ENCODE data around the gene IRF2BPL.

Gene IRF2BPL

GRCh38 chr14:77045238-77046162 is 17.0 kb upstream of the IRF2BPL start:
- H3K27me3 ChIP-seq (ENCODE audit: control insufficient read depth, insufficient read depth, low read length): no peaks in the 10 kb centered on the region
- peak overlapping the region; percentile 42 for H3K27ac ChIP-seq (ENCODE audit: low read depth, low read length)
- H3K4me1 ChIP-seq (ENCODE audit: control insufficient read depth, insufficient read depth, low read length): peaks cover 51% of the 10 kb centered on the region
- no peak overlapping the region for H3K4me3 ChIP-seq (ENCODE audit: low read length)
- H3K9ac ChIP-seq (ENCODE audit: low read length): no peak overlapping the region
- H3K36me3 ChIP-seq (ENCODE audit: control insufficient read depth, insufficient read depth, low read length): no peaks in the 10 kb centered on the region

- H3K4me3 ChIP-seq (ENCODE audit: low read length): no peak overlapping the region
- no peaks in the 10 kb centered on the region for H3K27me3 ChIP-seq (ENCODE audit: control insufficient read depth, insufficient read depth, low read length)
- H3K9ac ChIP-seq (ENCODE audit: low read length): no peak overlapping the region
- peaks cover 55% of the 10 kb centered on the region for H3K4me1 ChIP-seq (ENCODE audit: control insufficient read depth, insufficient read depth, low read length)
- H3K36me3 ChIP-seq (ENCODE audit: control insufficient read depth, insufficient read depth, low read length): no peaks in the 10 kb centered on the region
- H3K27ac ChIP-seq (ENCODE audit: low read depth, low read length): peak overlapping the region; percentile 84
These were observed 16.3 kb upstream of the IRF2BPL start for GRCh38 chr14:77044783-77045237.

- Histone ChIP-seq H3K36me3 (ENCODE audit: control insufficient read depth, insufficient read depth, low read length) (no peaks in the 10 kb centered on the region), H3K27ac (ENCODE audit: low read depth, low read length) (peak overlapping the region; percentile 84), H3K27me3 (ENCODE audit: control insufficient read depth, insufficient read depth, low read length) (no peaks in the 10 kb centered on the region), H3K4me3 (ENCODE audit: low read length) (no peak overlapping the region), H3K9ac (ENCODE audit: low read length) (no peak overlapping the region), H3K4me1 (ENCODE audit: control insufficient read depth, insufficient read depth, low read length) (peaks cover 63% of the 10 kb centered on the region)
These were observed 15.5 kb upstream of the IRF2BPL start for GRCh38 chr14:77043984-77044485.

DNA sequence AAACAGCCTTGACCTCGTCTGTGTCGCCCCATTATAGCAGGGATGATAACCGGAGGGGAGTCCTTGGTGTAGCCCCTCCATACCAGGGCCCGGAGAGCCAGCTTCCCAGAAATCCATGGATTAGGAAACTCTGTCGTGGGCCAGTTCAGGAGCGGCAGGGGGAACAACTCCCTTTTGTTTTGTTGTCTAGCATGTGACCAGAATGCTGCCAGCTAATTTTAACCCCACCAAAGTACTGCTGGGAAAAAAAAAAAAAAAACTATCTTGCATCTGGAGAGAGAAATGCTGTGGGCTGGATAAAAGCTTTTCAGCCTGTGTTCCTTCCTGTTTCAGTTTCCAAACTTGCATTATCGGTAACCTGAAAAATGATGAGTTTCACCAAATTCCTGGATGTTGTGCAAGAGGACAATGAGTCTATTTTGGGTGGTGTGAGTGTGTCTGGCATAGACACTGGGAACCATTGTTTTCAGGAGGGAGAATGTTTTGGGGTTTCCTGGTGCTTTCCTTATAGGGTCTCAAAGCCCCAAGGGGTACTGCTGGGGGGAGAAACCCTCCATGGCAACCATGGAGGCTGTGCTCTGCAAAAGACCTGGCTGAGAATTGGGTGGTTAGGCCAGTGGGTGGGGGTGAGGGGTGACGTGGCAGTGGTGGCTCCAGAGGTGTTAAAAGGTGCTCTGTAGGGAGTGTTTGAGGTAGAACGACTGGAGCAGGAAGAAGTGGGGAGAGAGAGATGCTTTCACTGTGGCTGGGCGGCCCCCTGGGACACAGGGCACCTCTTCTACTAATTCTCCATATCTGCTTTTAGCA is 14.9 kb upstream of the IRF2BPL start:
- peaks cover 69% of the 10 kb centered on the region for H3K4me1 ChIP-seq (ENCODE audit: control insufficient read depth, insufficient read depth, low read length)
- H3K36me3 ChIP-seq (ENCODE audit: control insufficient read depth, insufficient read depth, low read length): no peaks in the 10 kb centered on the region
- H3K9ac ChIP-seq (ENCODE audit: low read length): no peak overlapping the region
- peak overlapping the region; percentile 84 for H3K27ac ChIP-seq (ENCODE audit: low read depth, low read length)
- H3K4me3 ChIP-seq (ENCODE audit: low read length): no peak overlapping the region
- H3K27me3 ChIP-seq (ENCODE audit: control insufficient read depth, insufficient read depth, low read length): no peaks in the 10 kb centered on the region

GRCh38 chr14:77041881-77042545 is 13.5 kb upstream of the IRF2BPL start:
- Histone ChIP-seq H3K36me3 (ENCODE audit: control insufficient read depth, insufficient read depth, low read length) (no peaks in the 10 kb centered on the region), H3K27me3 (ENCODE audit: control insufficient read depth, insufficient read depth, low read length) (no peaks in the 10 kb centered on the region), H3K27ac (ENCODE audit: low read depth, low read length) (peak overlapping the region; percentile 84), H3K9ac (ENCODE audit: low read length) (no peak overlapping the region), H3K4me3 (ENCODE audit: low read length) (no peak overlapping the region), H3K4me1 (ENCODE audit: control insufficient read depth, insufficient read depth, low read length) (peaks cover 74% of the 10 kb centered on the region)

GRCh38 chr14:77040741-77041653 is 12.5 kb upstream of the IRF2BPL start:
- peak overlapping the region; percentile 84 for H3K27ac ChIP-seq (ENCODE audit: low read depth, low read length)
- H3K4me1 ChIP-seq (ENCODE audit: control insufficient read depth, insufficient read depth, low read length): peaks cover 73% of the 10 kb centered on the region
- H3K4me3 ChIP-seq (ENCODE audit: low read length): peak overlapping the region; percentile 56
- H3K27me3 ChIP-seq (ENCODE audit: control insufficient read depth, insufficient read depth, low read length): no peaks in the 10 kb centered on the region
- H3K36me3 ChIP-seq (ENCODE audit: control insufficient read depth, insufficient read depth, low read length): no peaks in the 10 kb centered on the region
- peak overlapping the region; percentile 3 for H3K9ac ChIP-seq (ENCODE audit: low read length)

DNA sequence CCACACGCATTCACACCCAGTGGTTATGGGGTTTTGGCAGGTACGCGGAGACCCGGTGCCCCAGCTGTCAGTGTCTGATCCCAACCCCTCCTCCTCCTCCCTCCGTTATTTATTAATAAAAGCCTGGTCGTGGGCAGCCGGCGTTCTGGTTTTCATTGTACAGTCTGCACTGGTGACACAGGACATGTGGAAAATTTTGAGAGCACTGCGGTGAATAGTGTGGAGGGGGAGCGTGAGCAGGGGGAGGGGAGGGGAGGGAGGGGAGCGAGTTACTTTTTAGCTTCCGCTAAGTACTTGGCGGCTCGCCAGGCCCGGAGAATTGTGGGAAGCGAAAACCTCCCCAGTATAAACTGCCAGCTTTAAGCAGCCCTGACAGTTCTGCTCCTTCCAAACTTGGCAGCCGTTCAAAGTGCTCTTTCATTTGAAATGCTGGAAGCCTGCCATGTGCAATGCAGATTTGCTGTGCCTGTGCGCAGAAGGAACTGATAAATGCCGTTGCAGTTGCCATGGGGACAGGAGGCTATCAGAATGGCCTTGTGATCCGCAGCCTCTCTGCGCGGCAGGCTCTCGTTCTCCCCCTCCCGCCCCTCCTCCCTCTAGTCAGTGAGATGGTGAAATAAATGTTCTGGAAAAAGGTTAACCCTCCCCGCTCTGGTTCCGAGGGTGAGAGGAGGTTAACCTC is 11.7 kb upstream of the IRF2BPL start:
- peaks cover 66% of the 10 kb centered on the region for H3K4me1 ChIP-seq (ENCODE audit: control insufficient read depth, insufficient read depth, low read length)
- H3K27ac ChIP-seq (ENCODE audit: low read depth, low read length): peak overlapping the region; percentile 84
- peak overlapping the region; percentile 56 for H3K4me3 ChIP-seq (ENCODE audit: low read length)
- peak overlapping the region; percentile 13 for H3K9ac ChIP-seq (ENCODE audit: low read length)
- no peaks in the 10 kb centered on the region for H3K36me3 ChIP-seq (ENCODE audit: control insufficient read depth, insufficient read depth, low read length)
- H3K27me3 ChIP-seq (ENCODE audit: control insufficient read depth, insufficient read depth, low read length): no peaks in the 10 kb centered on the region

DNA sequence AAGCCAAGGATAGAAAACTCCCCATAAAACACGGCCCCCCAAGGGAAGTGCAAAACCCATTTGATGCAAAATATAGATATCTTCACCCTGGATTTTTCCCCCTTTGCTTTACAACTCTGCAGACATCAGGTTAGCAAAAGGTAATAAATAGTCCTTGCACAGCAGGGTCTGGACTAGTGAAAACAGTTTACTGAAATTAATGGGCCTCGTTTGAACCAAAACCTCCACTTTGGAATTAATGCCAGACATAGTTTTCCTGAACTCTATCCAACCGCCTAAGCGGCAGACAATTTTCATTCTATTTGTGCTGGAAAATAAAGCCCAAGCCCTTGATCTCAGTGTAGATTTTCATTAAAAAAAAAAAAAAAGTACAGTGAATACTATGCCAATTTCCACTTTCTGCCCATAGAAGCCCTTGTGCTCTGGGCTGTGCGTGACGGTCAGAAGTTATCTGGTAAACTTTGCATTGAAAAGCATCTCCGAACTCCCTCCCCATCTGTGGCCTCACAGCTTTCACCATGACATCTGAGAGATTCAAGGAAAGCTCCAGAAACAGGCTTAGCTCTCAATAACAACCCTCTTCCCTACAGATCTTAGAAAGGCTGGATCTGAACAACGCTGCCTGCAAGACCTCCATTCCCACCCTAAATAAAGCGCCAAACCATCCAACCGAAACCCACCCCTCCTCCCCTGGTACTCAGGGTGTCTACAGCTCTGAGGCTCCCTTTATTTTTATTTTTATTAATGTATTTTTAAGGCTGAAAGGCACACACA is 11.0 kb upstream of the IRF2BPL start:
- H3K27ac ChIP-seq (ENCODE audit: low read depth, low read length): peak overlapping the region; percentile 84
- no peaks in the 10 kb centered on the region for H3K27me3 ChIP-seq (ENCODE audit: control insufficient read depth, insufficient read depth, low read length)
- no peaks in the 10 kb centered on the region for H3K36me3 ChIP-seq (ENCODE audit: control insufficient read depth, insufficient read depth, low read length)
- peak overlapping the region; percentile 41 for H3K4me3 ChIP-seq (ENCODE audit: low read length)
- H3K9ac ChIP-seq (ENCODE audit: low read length): peak overlapping the region; percentile 13
- peaks cover 62% of the 10 kb centered on the region for H3K4me1 ChIP-seq (ENCODE audit: control insufficient read depth, insufficient read depth, low read length)

- H3K9ac ChIP-seq (ENCODE audit: low read length): no peak overlapping the region
- H3K4me1 ChIP-seq (ENCODE audit: control insufficient read depth, insufficient read depth, low read length): peaks cover 53% of the 10 kb centered on the region
- H3K4me3 ChIP-seq (ENCODE audit: low read length): peak overlapping the region; percentile 14
- H3K36me3 ChIP-seq (ENCODE audit: control insufficient read depth, insufficient read depth, low read length): no peaks in the 10 kb centered on the region
- H3K27ac ChIP-seq (ENCODE audit: low read depth, low read length): peak overlapping the region; percentile 84
- no peaks in the 10 kb centered on the region for H3K27me3 ChIP-seq (ENCODE audit: control insufficient read depth, insufficient read depth, low read length)
These were observed 9.5 kb upstream of the IRF2BPL start for GRCh38 chr14:77037938-77038568.

DNA sequence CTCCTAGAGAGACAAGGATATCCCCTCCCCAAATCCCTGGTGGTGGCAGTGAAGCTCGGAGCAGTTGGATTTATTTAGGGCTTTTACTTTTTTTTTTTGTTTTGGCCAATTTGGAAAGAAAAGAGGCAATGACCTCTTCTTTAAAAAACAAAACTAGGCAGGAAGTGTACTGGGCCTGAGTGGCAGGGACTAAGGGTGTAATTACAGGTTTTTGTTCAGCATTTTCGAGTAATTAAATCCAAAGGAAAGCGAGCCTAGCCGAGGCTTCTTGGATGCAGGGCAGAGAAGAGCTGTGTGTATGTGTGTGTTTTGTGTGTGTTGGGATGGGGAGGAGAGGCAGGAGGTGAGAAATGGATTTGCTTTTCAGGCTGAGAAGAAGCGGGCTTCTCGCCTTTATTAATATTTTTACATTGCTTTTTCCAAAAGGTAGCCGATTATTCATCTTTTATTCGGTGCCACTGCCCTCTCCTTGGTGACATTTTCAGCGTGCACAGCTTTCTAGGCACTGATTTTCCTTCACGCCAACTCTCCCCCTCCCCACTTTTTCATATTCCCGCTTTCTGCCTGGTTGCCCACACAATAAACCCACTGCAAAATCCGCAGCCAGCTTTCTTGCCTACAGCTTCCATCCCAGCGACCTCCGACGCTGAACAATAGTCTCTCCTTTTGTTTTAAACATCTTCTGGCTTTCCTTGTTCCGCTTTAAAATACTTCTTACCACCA is 8.9 kb upstream of the IRF2BPL start:
- Histone ChIP-seq H3K9ac (ENCODE audit: low read length) (no peak overlapping the region), H3K4me1 (ENCODE audit: control insufficient read depth, insufficient read depth, low read length) (peaks cover 52% of the 10 kb centered on the region), H3K36me3 (ENCODE audit: control insufficient read depth, insufficient read depth, low read length) (no peaks in the 10 kb centered on the region), H3K27me3 (ENCODE audit: control insufficient read depth, insufficient read depth, low read length) (no peaks in the 10 kb centered on the region), H3K27ac (ENCODE audit: low read depth, low read length) (peak overlapping the region; percentile 84), H3K4me3 (ENCODE audit: low read length) (peak overlapping the region; percentile 14)
